GM18499 (cell line): ENCODE measurements around the gene KCP.

Source experiments
- ATAC-seq: cut with Tn5 transposase; IDR thresholded peaks from one replicate; pipeline ENCODE4 v1.9.1; 2021; ENCODE audit warnings: moderate number of reproducible peaks; ENCODE audit not compliant: insufficient read depth, unreplicated experiment

The KCP gene

GRCh38 chr7:128888756-128889095, 21.8 kb downstream of the KCP start:
- no peak for ATAC-seq

- no peak for ATAC-seq
Measured at GRCh38 chr7:128888039-128888755, 22.3 kb downstream of the KCP start.

GRCh38 chr7:128887169-128888038, 23.1 kb downstream of the KCP start:
- no peak for ATAC-seq

GRCh38 chr7:128886391-128887168, 23.9 kb downstream of the KCP start:
- ATAC-seq: no peak

- no peak for ATAC-seq
Measured at GRCh38 chr7:128885370-128886187, 24.9 kb downstream of the KCP start.

- ATAC-seq: no peak
Measured at GRCh38 chr7:128884561-128885369, 25.7 kb downstream of the KCP start.

- ATAC-seq: no peak
Measured at GRCh38 chr7:128883622-128884448, 26.7 kb downstream of the KCP start.

GRCh38 chr7:128882134-128882533, 28.4 kb downstream of the KCP start:
- no peak for ATAC-seq

- ATAC-seq: no peak
Measured at GRCh38 chr7:128881458-128882125, 28.9 kb downstream of the KCP start.

- ATAC-seq: no peak
Measured at GRCh38 chr7:128880791-128881457, 29.6 kb downstream of the KCP start.

- ATAC-seq: no peak
Measured at GRCh38 chr7:128879939-128880746, 30.4 kb downstream of the KCP start.

- ATAC-seq: no peak
Measured at GRCh38 chr7:128879461-128879938, 31.0 kb downstream of the KCP start.

GRCh38 chr7:128878226-128879105, 32.0 kb downstream of the KCP start:
- no peak for ATAC-seq

- no peak for ATAC-seq
Measured at GRCh38 chr7:128877756-128878120, 32.8 kb downstream of the KCP start.

GRCh38 chr7:128876978-128877755, 33.3 kb downstream of the KCP start:
- no peak for ATAC-seq
